Liver (tissue), 3 donors: ENCODE data around the gene COQ8B.
"Not testable (repeated sequence)": the region's sequence is repeated elsewhere in the genome, so short reads cannot be mapped to it uniquely, and the experiment has no call there.

Source experiments
- CTCF ChIP-seq: fragments of 150-350 bp; IDR thresholded peaks from 2 replicates; pipeline ENCODE4 v1.5.1; 2017; ENCODE audit warnings: improper control_type of control experiment, low read depth, low read length; ENCODE audit not compliant: missing input control
- EGR1 ChIP-seq, 2 donors: IDR thresholded peaks; 2 replicates each; pipeline ENCODE4 v1.6.1; 2016 to 2018; ENCODE audit warnings: antibody characterized with exemption in 2 of 2, low read depth in 2 of 2
- GABPA ChIP-seq, 2 donors: IDR thresholded peaks in 1 of 2; conservative IDR thresholded peaks in 1 of 2; 2 replicates each; pipeline ENCODE4 v1.6.1; 2016; ENCODE audit warnings: antibody characterized with exemption in 2 of 2, mild to moderate bottlenecking in 1 of 2, moderate library complexity in 1 of 2
- JUND ChIP-seq, 2 donors: IDR thresholded peaks; 2 replicates each; pipeline ENCODE4 v1.6.1; 2016; ENCODE audit warnings: antibody characterized with exemption in 2 of 2
- ZBTB33 ChIP-seq: IDR thresholded peaks from 2 replicates; pipeline ENCODE4 v1.6.1; 2016; ENCODE audit warnings: antibody characterized with exemption
- donor health status: healthy.
- donor health status: healthy.

GRCh38 chr19:40655684-40656083, 61.0 kb downstream of the COQ8B start:
- not testable (repeated sequence) for TF ChIP-seq CTCF; EGR1 (IDR thresholded peaks at IDR 0.05; ENCODE audit: low read depth in 2 of 2); JUND (IDR thresholded peaks at IDR 0.05); ZBTB33; GABPA (IDR thresholded peaks at IDR 0.05 in 1 of 2, conservative IDR thresholded peaks at IDR 0.05 in 1 of 2)
